WI38 (cell line): ENCODE data around the gene MRGPRF.
A peak's percentile ranks its signal among the peaks of the same experiment; 100 is the strongest.

Source experiments
- H3K4me3 ChIP-seq: 2 replicates; pipeline ENCODE4 v1.5.1; 2011; ENCODE audit warnings: low read depth, mild to moderate bottlenecking, control low read depth, low read length
- TF ChIP-seq, protein P1 (sequence below): IDR thresholded peaks from 2 replicates; pipeline ENCODE4 v1.5.1; 2012; ENCODE audit warnings: low read depth, mild to moderate bottlenecking, control low read depth, low read length

The MRGPRF gene

GRCh38 chr11:69048694-69049489, 35.8 kb upstream of the MRGPRF start, which contains the start of gene TPCN2:
Gene TPCN2 (plus strand): TSS chr11:69048932. CDS start chr11:69048998, 66 bp downstream.
- TF ChIP-seq, protein P1, sequence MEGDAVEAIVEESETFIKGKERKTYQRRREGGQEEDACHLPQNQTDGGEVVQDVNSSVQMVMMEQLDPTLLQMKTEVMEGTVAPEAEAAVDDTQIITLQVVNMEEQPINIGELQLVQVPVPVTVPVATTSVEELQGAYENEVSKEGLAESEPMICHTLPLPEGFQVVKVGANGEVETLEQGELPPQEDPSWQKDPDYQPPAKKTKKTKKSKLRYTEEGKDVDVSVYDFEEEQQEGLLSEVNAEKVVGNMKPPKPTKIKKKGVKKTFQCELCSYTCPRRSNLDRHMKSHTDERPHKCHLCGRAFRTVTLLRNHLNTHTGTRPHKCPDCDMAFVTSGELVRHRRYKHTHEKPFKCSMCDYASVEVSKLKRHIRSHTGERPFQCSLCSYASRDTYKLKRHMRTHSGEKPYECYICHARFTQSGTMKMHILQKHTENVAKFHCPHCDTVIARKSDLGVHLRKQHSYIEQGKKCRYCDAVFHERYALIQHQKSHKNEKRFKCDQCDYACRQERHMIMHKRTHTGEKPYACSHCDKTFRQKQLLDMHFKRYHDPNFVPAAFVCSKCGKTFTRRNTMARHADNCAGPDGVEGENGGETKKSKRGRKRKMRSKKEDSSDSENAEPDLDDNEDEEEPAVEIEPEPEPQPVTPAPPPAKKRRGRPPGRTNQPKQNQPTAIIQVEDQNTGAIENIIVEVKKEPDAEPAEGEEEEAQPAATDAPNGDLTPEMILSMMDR, result no peak
- H3K4me3 ChIP-seq, result peak within 1 kb of the TSS; percentile 83

DNA sequence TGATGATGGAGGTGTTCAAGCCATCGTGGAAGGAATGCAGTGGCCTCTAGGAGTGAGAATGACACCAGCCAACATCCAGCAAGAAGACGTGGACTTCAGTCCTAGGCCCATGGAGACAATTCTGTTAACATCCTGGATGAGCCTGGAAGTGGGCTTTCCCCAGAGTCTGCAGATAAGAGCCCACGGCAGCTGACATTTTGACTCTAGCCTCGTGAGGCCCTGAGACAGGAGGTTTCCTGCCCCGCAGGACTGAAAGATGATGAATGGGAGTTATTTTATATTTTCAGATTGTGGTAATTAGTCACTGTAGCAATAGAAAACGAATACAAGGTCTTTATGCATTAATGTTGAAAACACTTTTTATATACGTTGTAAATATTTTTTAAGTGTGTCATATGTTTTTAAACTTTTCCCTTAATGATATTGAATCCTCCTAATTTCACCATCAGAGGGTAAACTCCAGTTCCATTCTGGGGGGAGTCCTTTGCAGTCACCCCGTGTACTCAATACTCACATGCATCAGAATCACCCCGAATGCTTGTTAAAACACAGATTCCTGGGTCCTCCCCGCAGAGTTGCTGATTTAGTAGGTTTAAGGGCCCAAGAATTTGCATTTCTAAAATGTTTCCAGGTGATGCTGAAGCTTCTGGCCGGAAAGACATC, 35.1 kb upstream of the MRGPRF start:
- TF ChIP-seq, protein P1, result no peak

GRCh38 chr11:69044111-69045013, 31.3 kb upstream of the MRGPRF start:
- H3K4me3 ChIP-seq, result no peak overlapping the region
- TF ChIP-seq, protein P1, result peak; percentile 78

More for the DNA sequence above, 35.1 kb upstream of the MRGPRF start:
- H3K4me3 ChIP-seq, result peak overlapping the region; percentile 83

DNA sequence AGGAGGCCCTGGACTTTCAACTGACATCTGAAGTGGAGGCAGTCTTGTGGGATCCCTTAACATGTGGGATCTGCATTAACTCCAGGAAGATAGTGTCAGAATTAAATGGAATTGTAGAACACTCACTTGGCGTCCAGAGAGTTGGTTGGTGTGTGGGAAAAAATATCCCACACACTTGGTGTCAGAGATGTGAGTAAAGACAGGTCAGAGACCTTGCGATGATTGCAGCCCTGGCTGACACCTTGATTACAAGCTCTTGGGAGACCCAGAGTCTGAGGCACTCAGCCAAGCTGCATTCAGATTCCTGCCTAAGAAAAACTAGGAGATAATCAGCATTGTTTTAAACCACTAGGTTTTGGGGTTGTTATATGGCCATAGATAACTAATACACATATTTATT, 28.5 kb upstream of the MRGPRF start:
- TF ChIP-seq, protein P1, result no peak

GRCh38 chr11:69040581-69041260, 27.7 kb upstream of the MRGPRF start:
- TF ChIP-seq, protein P1, result no peak
- H3K4me3 ChIP-seq, result no peak overlapping the region

More for the DNA sequence above, 28.5 kb upstream of the MRGPRF start:
- H3K4me3 ChIP-seq, result no peak overlapping the region

- H3K4me3 ChIP-seq, result no peak overlapping the region
- TF ChIP-seq, protein P1, result no peak
Measured at GRCh38 chr11:69040051-69040450, 27.0 kb upstream of the MRGPRF start.
